Spleen (tissue), 7 donors: ENCODE measurements around the gene GPAT3.

ENCODE experiments used
- POLR2A ChIP-seq, 3 donors: fragments of 450-650 bp; IDR thresholded peaks; one replicate each; pipeline ENCODE4 v1.5.1; 2017; ENCODE audit warnings: antibody characterized with exemption in 3 of 3, mild to moderate bottlenecking in 1 of 3
- TF ChIP-seq, protein P1 (sequence below), 11 experiments: fragments of 200-600 bp in 7 of 11; fragments of 450-650 bp in 4 of 11; sonication (generic) in 4 of 11; IDR thresholded peaks in 8 of 11; conservative IDR thresholded peaks in 3 of 11; 1 replicate in 7 of 11; 2 replicates in 4 of 11; pipeline versions ENCODE4 v1.4.0 to v1.8.0; 2016 to 2021; ENCODE audit warnings: antibody characterized with exemption in 11 of 11, inconsistent platforms in 4 of 11, mild to moderate bottlenecking in 1 of 11
- donor health status: DM: no; HTN: no; CAD: no; lungs with moderate emphysema.
- donor health status: DM: no; HTN: no; CAD: no.
- donor health status: DM: no; HTN: no; CAD: no.

DNA sequence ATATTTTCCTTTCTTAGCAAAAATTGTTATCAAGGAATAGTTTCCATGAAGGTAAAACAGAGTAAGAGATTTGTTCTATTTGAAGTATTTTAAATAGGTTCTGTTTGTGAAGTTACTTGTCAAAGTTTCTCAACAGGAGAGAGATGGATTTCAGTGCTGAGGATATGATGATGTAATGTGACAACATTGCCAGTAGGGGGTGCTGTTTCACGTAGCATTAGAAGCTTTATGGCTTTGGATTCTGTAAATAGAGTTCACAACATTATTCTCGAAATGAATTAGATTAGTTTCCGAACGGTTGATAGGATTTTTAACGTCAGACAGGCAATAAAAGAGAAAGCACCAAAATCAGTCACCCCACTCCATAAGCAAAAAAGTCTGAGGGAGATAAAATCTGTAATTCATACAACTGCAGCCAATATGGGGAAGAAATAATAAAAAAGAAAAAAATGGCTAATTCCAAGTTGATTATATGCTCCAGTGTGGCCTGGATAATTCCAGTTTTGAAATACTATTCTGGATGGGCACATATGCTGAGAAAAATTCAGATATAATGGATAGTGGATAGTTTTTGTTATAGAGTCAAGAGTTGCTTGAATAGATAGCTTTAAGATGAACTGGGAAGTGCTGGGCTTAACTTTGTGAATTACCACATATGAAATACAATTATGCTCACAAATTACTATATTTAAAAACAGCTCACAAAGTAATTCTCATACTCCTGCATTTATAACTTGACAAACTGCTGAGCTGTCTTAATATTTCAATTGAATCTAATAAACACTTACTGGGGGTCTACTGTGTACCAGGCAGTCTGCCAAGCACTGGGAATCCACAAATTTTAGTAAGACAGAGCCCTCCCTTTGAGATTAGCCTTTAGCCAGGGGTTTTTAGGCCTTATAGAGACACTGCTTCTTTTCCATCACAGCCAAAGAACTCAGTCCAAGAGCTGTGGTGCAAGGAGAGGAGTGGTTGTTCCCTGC lies 109.1 kb downstream of the GPAT3 start:
- TF ChIP-seq, protein P1, sequence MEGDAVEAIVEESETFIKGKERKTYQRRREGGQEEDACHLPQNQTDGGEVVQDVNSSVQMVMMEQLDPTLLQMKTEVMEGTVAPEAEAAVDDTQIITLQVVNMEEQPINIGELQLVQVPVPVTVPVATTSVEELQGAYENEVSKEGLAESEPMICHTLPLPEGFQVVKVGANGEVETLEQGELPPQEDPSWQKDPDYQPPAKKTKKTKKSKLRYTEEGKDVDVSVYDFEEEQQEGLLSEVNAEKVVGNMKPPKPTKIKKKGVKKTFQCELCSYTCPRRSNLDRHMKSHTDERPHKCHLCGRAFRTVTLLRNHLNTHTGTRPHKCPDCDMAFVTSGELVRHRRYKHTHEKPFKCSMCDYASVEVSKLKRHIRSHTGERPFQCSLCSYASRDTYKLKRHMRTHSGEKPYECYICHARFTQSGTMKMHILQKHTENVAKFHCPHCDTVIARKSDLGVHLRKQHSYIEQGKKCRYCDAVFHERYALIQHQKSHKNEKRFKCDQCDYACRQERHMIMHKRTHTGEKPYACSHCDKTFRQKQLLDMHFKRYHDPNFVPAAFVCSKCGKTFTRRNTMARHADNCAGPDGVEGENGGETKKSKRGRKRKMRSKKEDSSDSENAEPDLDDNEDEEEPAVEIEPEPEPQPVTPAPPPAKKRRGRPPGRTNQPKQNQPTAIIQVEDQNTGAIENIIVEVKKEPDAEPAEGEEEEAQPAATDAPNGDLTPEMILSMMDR (IDR thresholded peaks at IDR 0.05 in 8 of 11, conservative IDR thresholded peaks at IDR 0.05 in 3 of 11): peak; percentile 50 to 90 (median 85)
- no peak for TF ChIP-seq POLR2A (IDR thresholded peaks at IDR 0.05)
